Gastroesophageal sphincter (tissue), 4 donors: ENCODE measurements around the gene TATDN2. TPM values are rescaled to one million over a fixed set of nuclear protein-coding genes. Genes with fewer than 3 reads are reported as not detected.

ENCODE experiments used
- ATAC-seq: fragments of 150-250 bp; one replicate; pipeline ENCODE4 v1.9.1; 2016; ENCODE audit warnings: mild to moderate bottlenecking, moderate library complexity
- H3K27ac ChIP-seq, 4 donors: fragments of 200-600 bp; sonication (generic) in 3 of 4; 1 replicate in 3 of 4; 2 replicates in 1 of 4; pipeline ENCODE4 v1.5.1; 2016 to 2019
- H3K27me3 ChIP-seq: fragments of 200-600 bp; sonication (generic); one replicate; pipeline ENCODE4 v1.5.1; 2019
- H3K36me3 ChIP-seq, 2 donors: fragments of 200-600 bp; sonication (generic); one replicate each; pipeline ENCODE4 v1.5.1; 2019; ENCODE audit warnings: control low read depth in 1 of 2
- H3K4me1 ChIP-seq, 3 donors: fragments of 200-600 bp; sonication (generic); 1 replicate in 2 of 3; 2 replicates in 1 of 3; pipeline ENCODE4 v1.5.1; 2016 to 2019; ENCODE audit warnings: control low read depth in 2 of 3
- H3K4me3 ChIP-seq, 2 donors: fragments of 200-600 bp; sonication (generic); one replicate each; pipeline ENCODE4 v1.5.1; 2019; ENCODE audit warnings: mild to moderate bottlenecking in 1 of 2, moderate library complexity in 1 of 2
- H3K9me3 ChIP-seq, 3 donors: fragments of 200-600 bp; sonication (generic); one replicate each; pipeline ENCODE4 v1.5.1; 2017 to 2019; ENCODE audit warnings: control low read depth in 2 of 3
- CTCF ChIP-seq, 4 experiments: fragments of 200-600 bp in 2 of 4; fragments of 450-650 bp in 2 of 4; sonication (generic) in 1 of 4; IDR thresholded peaks; one replicate each; pipeline ENCODE4 v1.5.1; 2017 to 2019; ENCODE audit warnings: antibody characterized with exemption in 4 of 4, mild to moderate bottlenecking in 2 of 4, moderate library complexity in 2 of 4
- EP300 ChIP-seq: sonication (generic); formaldehyde crosslinking; IDR thresholded peaks from one replicate; pipeline ENCODE4 v1.6.1; 2017; ENCODE audit warnings: antibody characterized with exemption, mild to moderate bottlenecking
- POLR2A ChIP-seq, 2 donors: fragments of 450-650 bp; IDR thresholded peaks; one replicate each; pipeline ENCODE4 v1.6.1; 2017; ENCODE audit warnings: antibody characterized with exemption in 2 of 2, mild to moderate bottlenecking in 2 of 2, moderate library complexity in 1 of 2
- POLR2AphosphoS5 ChIP-seq: sonication (generic); formaldehyde crosslinking; IDR thresholded peaks from one replicate; pipeline ENCODE4 v1.6.1; 2017; ENCODE audit warnings: antibody characterized with exemption
- whole genome bisulfite sequencing, 2 donors: methylation state at CpG; one replicate each; pipeline ENCODE4 v1.1.5; 2018; ENCODE audit warnings: low coverage in 1 of 2; 5-methylcytosine and 5-hydroxymethylcytosine counted together
- total RNA-seq, 4 donors: library from RNA; depleted of rRNA; stranded (reverse); fragments of >200 nt; gene quantifications; one replicate each; pipeline ENCODE4 v1.1.0, GENCODE V29; 2016

The TATDN2 gene
- 10 to 100 TPM in 3 of 4 donors, 1 to 10 TPM in 1; 10.0 to 28.4 (median 22.6) TPM for total RNA-seq

GRCh38 chr3:10248184-10248983 lies at the start of gene TATDN2:
TATDN2 (plus strand) TSS chr3:10248459; CDS start chr3:10249201, 742 bp downstream.
- TF ChIP-seq CTCF (IDR thresholded peaks at IDR 0.05) (peak in 1 of 4 experiments; percentile 21), EP300 (no peak), POLR2A (IDR thresholded peaks at IDR 0.05) (peak; percentile 92 to 93), POLR2AphosphoS5 (peak; percentile 86)
- peak within 1 kb of the TSS; percentile 36 to 98 (median 92) for H3K27ac ChIP-seq
- H3K9me3 ChIP-seq: peaks cover 0 to 16% (median 0%) of the 10 kb centered on the region in 3 donors
- peak; percentile 99 for ATAC-seq
- 0% methylated on average over 1 of the region's 80 CpGs; no CpG with 5 or more reads in 1 of the 2 donors for WGBS, 2 donors
- H3K4me1 ChIP-seq: peaks cover 0 to 51% (median 10%) of the 10 kb centered on the region in 3 donors
- H3K4me3 ChIP-seq: peak within 1 kb of the TSS; percentile 56 to 82
- peaks cover 0 to 32% of the 10 kb centered on the region in 2 donors for H3K36me3 ChIP-seq
- no peaks in the 10 kb centered on the region for H3K27me3 ChIP-seq

- TF ChIP-seq POLR2AphosphoS5 (no peak), CTCF (IDR thresholded peaks at IDR 0.05) (no peak), POLR2A (IDR thresholded peaks at IDR 0.05) (no peak), EP300 (no peak)
- no peaks in the 10 kb centered on the region for H3K27me3 ChIP-seq
- peak overlapping the region in 2 of 4 donors; percentile 8 to 28 for H3K27ac ChIP-seq
- 29 to 52% methylated on average over 4 to 6 of the region's 12 CpGs for WGBS, 2 donors
- H3K4me3 ChIP-seq: no peak overlapping the region
- H3K4me1 ChIP-seq: peaks cover under 1 to 40% (median 19%) of the 10 kb centered on the region in 3 donors
- ATAC-seq: peak; percentile 21
- no peaks in the 10 kb centered on the region for H3K9me3 ChIP-seq
- peaks cover 0 to 11% of the 10 kb centered on the region in 2 donors for H3K36me3 ChIP-seq
Measured at GRCh38 chr3:10198761-10199649, 49.3 kb upstream of the TATDN2 start.

- Histone ChIP-seq H3K36me3 (peaks cover 0 to 16% of the 10 kb centered on the region in 2 donors), H3K27ac (peak overlapping the region in 3 of 4 donors; percentile 61 to 74 (median 63)), H3K4me1 (peaks cover 0 to 30% (median 0%) of the 10 kb centered on the region in 3 donors), H3K9me3 (no peaks in the 10 kb centered on the region), H3K4me3 (no peak overlapping the region), H3K27me3 (no peaks in the 10 kb centered on the region)
- ATAC-seq: no peak
- WGBS, 2 donors: 100% methylated on average over 2 of the region's 2 CpGs; no CpG with 5 or more reads in 1 of the 2 donors
- TF ChIP-seq POLR2A (IDR thresholded peaks at IDR 0.05) (no peak), EP300 (no peak)
Measured at GRCh38 chr3:10204921-10205320, 43.3 kb upstream of the TATDN2 start.

- no peak overlapping the region for H3K4me3 ChIP-seq
- TF ChIP-seq POLR2A (IDR thresholded peaks at IDR 0.05) (no peak), POLR2AphosphoS5 (peak; percentile 49)
- H3K4me1 ChIP-seq: peaks cover 0 to 30% (median 0%) of the 10 kb centered on the region in 3 donors
- no peaks in the 10 kb centered on the region for H3K27me3 ChIP-seq
- H3K9me3 ChIP-seq: no peaks in the 10 kb centered on the region
- peak; percentile 82 for ATAC-seq
- 38 to 45% methylated on average over 3 to 4 of the region's 7 CpGs for WGBS, 2 donors
- peak overlapping the region in 3 of 4 donors; percentile 61 to 74 (median 63) for H3K27ac ChIP-seq
- H3K36me3 ChIP-seq: peaks cover 0 to 23% of the 10 kb centered on the region in 2 donors
Measured at GRCh38 chr3:10205451-10206165, 42.7 kb upstream of the TATDN2 start.

- Histone ChIP-seq H3K4me1 (peaks cover 0 to 30% (median 0%) of the 10 kb centered on the region in 3 donors), H3K27me3 (no peaks in the 10 kb centered on the region), H3K9me3 (no peaks in the 10 kb centered on the region), H3K4me3 (no peak overlapping the region), H3K27ac (peak overlapping the region in 3 of 4 donors; percentile 61 to 74 (median 63)), H3K36me3 (peaks cover 0 to 24% of the 10 kb centered on the region in 2 donors)
- no peak for TF ChIP-seq EP300
- TF ChIP-seq CTCF (IDR thresholded peaks at IDR 0.05): no peak
- TF ChIP-seq POLR2A (IDR thresholded peaks at IDR 0.05): no peak
- TF ChIP-seq POLR2AphosphoS5: no peak
- WGBS, 2 donors: 100% methylated on average over 1 of the region's 5 CpGs
- no peak for ATAC-seq
Measured at GRCh38 chr3:10206166-10206511, 42.1 kb upstream of the TATDN2 start.
